Activated naive CD4-positive, alpha-beta T cell treated with anti-CD3 and anti-CD28 coated beads, Interleukin-2, amount 50 U/mL, for 16 hours (primary cell): ENCODE results near the gene ERGIC1.

ENCODE experiments used
- DNase-seq: peaks from one replicate; pipeline ENCODE4 v3.0.0-alpha.2; 2020

Gene ERGIC1

GRCh38 chr5:172988276-172988675 lies 154.2 kb downstream of the ERGIC1 start:
- DNase-seq = no peak

- DNase-seq = no peak
These were observed 156.7 kb downstream of the ERGIC1 start for GRCh38 chr5:172990776-172991175.

GRCh38 chr5:172994405-172994804 lies 160.4 kb downstream of the ERGIC1 start:
- DNase-seq = no peak

- no peak for DNase-seq
These were observed 165.4 kb downstream of the ERGIC1 start for GRCh38 chr5:172999372-172999973.

- no peak for DNase-seq
These were observed 165.9 kb downstream of the ERGIC1 start for GRCh38 chr5:172999974-173000373.

GRCh38 chr5:173001229-173001841 lies 167.3 kb downstream of the ERGIC1 start:
- DNase-seq = no peak
